GM23248 (cell line): ENCODE data around the gene MRPL14. TPM values are rescaled to one million over a fixed set of nuclear protein-coding genes. Genes with fewer than 3 reads are reported as not detected.

Source experiments
- DNase-seq: peaks from one replicate; pipeline ENCODE4 v3.0.0-alpha.2; 2015
- H2AFZ ChIP-seq: fragments of 200-600 bp; sonication (generic); 2 replicates; pipeline ENCODE4 v1.6.1; 2016; ENCODE audit warnings: antibody characterized with exemption
- H3F3A ChIP-seq: fragments of 200-600 bp; sonication (generic); 2 replicates; pipeline ENCODE4 v1.6.1; 2016; ENCODE audit warnings: mild to moderate bottlenecking, antibody characterized with exemption, mixed run types; ENCODE audit not compliant: insufficient read depth
- H3K27ac ChIP-seq: fragments of 200-600 bp; sonication (generic); 2 replicates; pipeline ENCODE4 v1.5.1; 2016; ENCODE audit warnings: mild to moderate bottlenecking
- H3K27me3 ChIP-seq: fragments of 200-600 bp; sonication (generic); replicated peaks from 2 replicates; pipeline ENCODE4 v1.6.1; 2016; ENCODE audit warnings: mild to moderate bottlenecking; ENCODE audit not compliant: insufficient read depth
- H3K36me3 ChIP-seq: fragments of 200-600 bp; sonication (generic); 2 replicates; pipeline ENCODE4 v1.6.1; 2016; ENCODE audit warnings: low read depth, mild to moderate bottlenecking
- H3K4me1 ChIP-seq: fragments of 200-600 bp; sonication (generic); 2 replicates; pipeline ENCODE4 v1.6.1; 2016; ENCODE audit warnings: mild to moderate bottlenecking; ENCODE audit not compliant: insufficient read depth
- H3K4me2 ChIP-seq: fragments of 200-600 bp; sonication (generic); one replicate; pipeline ENCODE4 v1.6.1; 2016; ENCODE audit warnings: mild to moderate bottlenecking; ENCODE audit not compliant: unreplicated experiment
- H3K4me3 ChIP-seq: fragments of 200-600 bp; sonication (generic); 2 replicates; pipeline ENCODE4 v1.5.1; 2016; ENCODE audit warnings: mild to moderate bottlenecking
- H3K79me2 ChIP-seq: fragments of 200-600 bp; sonication (generic); 2 replicates; pipeline ENCODE4 v1.6.1; 2016; ENCODE audit warnings: mild to moderate bottlenecking; ENCODE audit not compliant: insufficient read depth
- H3K9ac ChIP-seq: fragments of 200-600 bp; sonication (generic); 2 replicates; pipeline ENCODE4 v1.6.1; 2016; ENCODE audit warnings: mild to moderate bottlenecking
- H3K9me2 ChIP-seq: fragments of 200-600 bp; sonication (generic); 2 replicates; pipeline ENCODE4 v1.6.1; 2016; ENCODE audit warnings: mixed run types, mild to moderate bottlenecking, moderate library complexity; ENCODE audit not compliant: insufficient read depth
- H3K9me3 ChIP-seq: fragments of 200-600 bp; sonication (generic); one replicate; pipeline ENCODE4 v1.6.1; 2017; ENCODE audit warnings: low read depth
- H4K20me1 ChIP-seq: fragments of 200-600 bp; sonication (generic); 2 replicates; pipeline ENCODE4 v1.6.0; 2016; ENCODE audit not compliant: insufficient read depth
- EZH2 ChIP-seq: fragments of 200-600 bp; sonication (generic); IDR thresholded peaks from 2 replicates; pipeline ENCODE4 v1.6.1; 2018; ENCODE audit warnings: antibody characterized with exemption, mild to moderate bottlenecking; ENCODE audit not compliant: insufficient read depth, poor library complexity, severe bottlenecking
- EZH2phosphoT487 ChIP-seq: fragments of 200-600 bp; sonication (generic); IDR thresholded peaks from 2 replicates; pipeline ENCODE4 v1.6.1; 2018; ENCODE audit warnings: antibody characterized with exemption, moderate library complexity, mild to moderate bottlenecking, low read depth; ENCODE audit not compliant: insufficient read depth
- WGBS, 2 experiments: methylation state at CpG; one replicate each; pipeline ENCODE4 v1.1.6; 2015 to 2017; ENCODE audit warnings: low lambda C conversion rate in 2 of 2, low coverage in 1 of 2; ENCODE audit errors: missing lambda C conversion rate in 2 of 2; 5-methylcytosine and 5-hydroxymethylcytosine counted together
- in situ Hi-C: fragments of 300-500 bp; cut with MboI; formaldehyde crosslinking; loops from 2 replicates; pipeline ENCODE4 v1.15.0; 2020
- polyA plus RNA-seq: library from polyadenylated mRNA; unstranded; fragments of >200 nt; fragmentation: Nextera tagmentation; extraction: Ambion mirVana; gene quantifications from 2 replicates; pipeline ENCODE4 v1.2.1, GENCODE V29; 2016
- total RNA-seq: library from RNA; depleted of rRNA; stranded (reverse); fragments of >200 nt; shearing (Covaris generic); gene quantifications from 2 replicates; pipeline ENCODE4 v1.2.3, GENCODE V29; 2014

MRPL14 gene
- total and polyA plus RNA-seq, 2 experiments from 2014 or later: 47.6 to 91.2 TPM

DNA sequence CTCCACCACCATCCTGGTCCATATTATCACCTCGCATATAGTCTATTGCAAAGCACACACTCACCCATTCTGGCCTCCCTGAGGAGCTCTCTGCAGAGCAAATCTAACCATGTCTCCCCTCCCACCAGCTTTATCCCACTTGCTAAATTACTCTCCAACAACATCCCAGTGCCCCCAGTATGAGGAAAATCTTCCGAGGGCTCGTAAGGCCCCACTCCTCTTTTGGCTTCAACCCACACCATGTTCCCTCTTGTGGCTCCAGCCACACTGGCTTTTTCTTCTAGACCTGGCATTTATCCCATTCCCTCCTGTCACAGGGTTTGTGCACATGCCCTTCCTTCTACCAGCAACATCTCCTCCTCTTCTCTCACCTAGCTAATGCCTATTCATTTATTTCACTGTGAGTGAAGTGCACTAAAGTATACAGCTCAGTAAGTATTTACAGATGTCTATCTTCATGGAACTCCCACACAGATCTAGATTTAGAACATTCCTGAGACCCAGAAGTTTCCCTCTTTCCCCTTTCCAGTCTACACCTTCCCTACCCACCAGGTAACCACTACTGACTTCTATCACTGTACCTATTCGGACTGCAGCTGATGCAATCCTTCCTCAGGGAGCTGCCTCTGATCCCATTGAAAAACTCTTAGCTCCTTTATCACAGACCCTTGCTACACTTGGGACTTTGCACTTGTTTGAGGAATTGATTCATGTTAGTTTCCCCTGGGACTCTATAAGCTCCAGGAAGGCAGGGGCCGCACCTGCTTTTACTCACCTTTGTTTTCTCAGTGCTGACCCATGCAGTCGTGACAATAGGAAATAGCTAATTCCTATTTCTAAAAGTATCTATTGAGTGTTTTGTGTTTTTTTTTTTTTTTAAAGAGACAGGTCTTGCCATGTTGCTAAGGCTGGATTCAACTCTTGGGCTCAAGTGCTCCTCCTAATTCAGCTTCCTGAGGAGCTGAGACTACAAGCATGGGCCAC is 15.5 kb downstream of the MRPL14 start:
- H3F3A ChIP-seq: peaks cover 15% of the 10 kb centered on the region; the same call in 1 of the 2 replicates
- in situ Hi-C loops: no loop called here
- no peak overlapping the region for H3K27ac ChIP-seq
- H3K4me2 ChIP-seq: no peak overlapping the region
- WGBS, 2 experiments: 80% methylated on average over 6 of the region's 6 CpGs
- no peak overlapping the region for H2AFZ ChIP-seq
- no peaks in the 10 kb centered on the region for H4K20me1 ChIP-seq
- H3K9me3 ChIP-seq: no peaks in the 10 kb centered on the region
- H3K4me1 ChIP-seq: peaks cover 17% of the 10 kb centered on the region
- DNase-seq: no peak
- H3K9me2 ChIP-seq: no peaks in the 10 kb centered on the region
- no peak overlapping the region for H3K4me3 ChIP-seq
- TF ChIP-seq EZH2phosphoT487 (no peak), EZH2 (no peak)
- H3K9ac ChIP-seq: no peak overlapping the region
- H3K27me3 ChIP-seq: no peaks in the 10 kb centered on the region
- peaks cover 29% of the 10 kb centered on the region for H3K36me3 ChIP-seq
- peaks cover 77% of the 10 kb centered on the region for H3K79me2 ChIP-seq

DNA sequence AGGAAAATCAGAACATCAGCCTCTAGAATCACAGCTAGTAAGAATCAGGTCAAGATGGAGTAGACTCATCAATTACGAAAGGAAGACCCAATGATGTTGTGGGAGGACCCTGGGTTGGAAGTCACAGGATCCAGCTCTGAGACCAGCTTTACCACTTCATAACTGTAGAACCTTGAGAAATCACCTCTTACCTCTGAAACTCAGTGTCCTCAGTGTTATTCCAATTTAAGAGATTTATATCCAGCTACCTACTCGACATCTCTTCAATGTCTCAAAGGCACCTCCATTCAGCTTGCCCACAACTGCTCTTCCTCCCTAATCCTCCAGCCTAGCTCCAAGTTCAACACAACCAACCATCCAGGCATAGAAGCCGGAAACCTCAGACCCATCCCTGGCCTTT is 16.3 kb downstream of the MRPL14 start:
- Histone ChIP-seq H3K9me3 (no peaks in the 10 kb centered on the region), H3K4me1 (peaks cover 12% of the 10 kb centered on the region), H3K27ac (no peak overlapping the region), H3K4me3 (no peak overlapping the region), H3K9ac (no peak overlapping the region), H3K27me3 (no peaks in the 10 kb centered on the region), H3F3A (peaks cover 8% of the 10 kb centered on the region; the same call in 1 of the 2 replicates), H3K9me2 (no peaks in the 10 kb centered on the region), H2AFZ (no peak overlapping the region), H3K36me3 (peaks cover 29% of the 10 kb centered on the region), H4K20me1 (no peaks in the 10 kb centered on the region), H3K79me2 (peaks cover 74% of the 10 kb centered on the region), H3K4me2 (no peak overlapping the region)
- no peak for TF ChIP-seq EZH2phosphoT487
- no peak for TF ChIP-seq EZH2
- in situ Hi-C loops: no loop called here
- 89 to 91% methylated on average over 3 of the region's 3 CpGs for WGBS, 2 experiments
- DNase-seq: no peak

DNA sequence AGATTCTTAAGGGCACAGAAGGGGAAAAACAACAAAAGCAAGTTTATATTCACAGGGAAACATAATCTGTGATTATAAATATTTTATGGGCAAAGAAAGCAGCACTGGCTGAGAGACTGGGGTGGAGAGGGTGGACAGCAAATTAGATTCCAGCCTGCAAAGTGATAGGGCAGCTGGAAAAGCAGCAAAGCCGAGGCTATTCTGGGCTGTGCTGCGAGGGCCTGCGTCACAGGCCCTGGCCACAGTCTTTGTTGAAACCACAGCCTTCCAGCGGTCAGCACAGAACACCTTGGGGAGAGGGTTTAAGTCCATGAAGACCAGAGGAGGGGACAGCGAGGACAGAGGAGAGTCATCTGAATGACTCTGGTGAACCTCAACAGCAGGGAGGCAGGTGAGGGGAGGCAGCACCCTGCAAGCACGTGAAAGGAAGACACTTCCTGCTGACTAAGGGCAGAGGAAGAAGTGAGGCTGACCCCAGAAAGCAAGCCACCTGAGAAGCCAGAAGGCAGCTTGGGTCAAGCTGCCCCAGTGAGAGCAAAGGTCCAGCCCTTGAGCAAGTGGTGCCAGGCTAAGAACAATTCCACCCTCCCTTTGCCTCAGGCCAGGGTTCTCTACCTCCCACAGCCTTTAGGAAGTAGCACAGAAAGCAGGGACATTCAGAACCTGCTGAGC is 17.1 kb downstream of the MRPL14 start:
- peaks cover 4% of the 10 kb centered on the region for H3K4me1 ChIP-seq
- no peak overlapping the region for H3K4me2 ChIP-seq
- in situ Hi-C loops: no loop called here

DNA sequence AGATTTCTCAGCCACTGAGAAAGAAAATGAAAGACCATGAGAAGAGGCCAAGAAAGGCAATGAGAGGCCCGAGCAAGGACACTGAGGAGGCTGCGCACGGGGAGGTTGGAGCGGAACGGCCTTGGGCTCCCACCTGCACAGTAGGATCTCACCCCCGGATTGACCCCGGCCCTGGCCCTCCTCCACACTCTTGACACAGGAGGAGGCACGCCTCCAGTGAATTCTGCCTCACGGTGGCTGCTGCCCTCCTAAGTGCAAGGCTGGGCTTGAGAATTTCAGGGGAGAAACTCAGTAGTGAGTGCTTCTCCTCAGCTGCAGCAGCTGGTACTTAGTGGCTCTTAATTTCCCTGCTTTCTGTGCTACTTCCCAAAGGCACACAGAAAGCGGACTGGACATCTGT is 18.0 kb downstream of the MRPL14 start:
- Histone ChIP-seq H4K20me1 (no peaks in the 10 kb centered on the region), H3K9me3 (no peaks in the 10 kb centered on the region), H3K4me2 (no peak overlapping the region), H3K27me3 (no peaks in the 10 kb centered on the region), H3K36me3 (peaks cover 32% of the 10 kb centered on the region), H3K9me2 (no peaks in the 10 kb centered on the region), H3K27ac (no peak overlapping the region), H3K4me3 (no peak overlapping the region), H3F3A (0 out of 2 replicates have a peak, but pooled peaks cover 5% of the 10 kb centered on the region), H3K79me2 (peaks cover 65% of the 10 kb centered on the region), H3K4me1 (no peaks in the 10 kb centered on the region; the same call in 1 of the 2 replicates), H3K9ac (no peak overlapping the region), H2AFZ (no peak overlapping the region)
- no peak for DNase-seq
- 91 to 92% methylated on average over 10 of the region's 10 CpGs for WGBS, 2 experiments
- TF ChIP-seq EZH2phosphoT487 (no peak), EZH2 (no peak)
- in situ Hi-C loops: no loop called here

More for the DNA sequence above, 17.1 kb downstream of the MRPL14 start:
- no peaks in the 10 kb centered on the region for H4K20me1 ChIP-seq
- H3F3A ChIP-seq: 0 out of 2 replicates have a peak, but pooled peaks cover 5% of the 10 kb centered on the region
- H3K4me3 ChIP-seq: no peak overlapping the region
- peaks cover 71% of the 10 kb centered on the region for H3K79me2 ChIP-seq
- 89 to 90% methylated on average over 6 of the region's 6 CpGs for WGBS, 2 experiments
- H3K27me3 ChIP-seq: no peaks in the 10 kb centered on the region
- no peak for TF ChIP-seq EZH2
- TF ChIP-seq EZH2phosphoT487: no peak
- H3K27ac ChIP-seq: no peak overlapping the region
- H3K9me3 ChIP-seq: no peaks in the 10 kb centered on the region
- no peaks in the 10 kb centered on the region for H3K9me2 ChIP-seq
- H3K9ac ChIP-seq: no peak overlapping the region
- H3K36me3 ChIP-seq: peaks cover 31% of the 10 kb centered on the region
- H2AFZ ChIP-seq: no peak overlapping the region
- DNase-seq: no peak
